ENCODE data around the gene HIPK2. TPM values are rescaled to one million over a fixed set of nuclear protein-coding genes. Genes with fewer than 3 reads are reported as not detected.

Gene HIPK2
- total and polyA plus RNA-seq, 2 experiments from 2014 or later = 7.3 to 16.9 TPM

DNA sequence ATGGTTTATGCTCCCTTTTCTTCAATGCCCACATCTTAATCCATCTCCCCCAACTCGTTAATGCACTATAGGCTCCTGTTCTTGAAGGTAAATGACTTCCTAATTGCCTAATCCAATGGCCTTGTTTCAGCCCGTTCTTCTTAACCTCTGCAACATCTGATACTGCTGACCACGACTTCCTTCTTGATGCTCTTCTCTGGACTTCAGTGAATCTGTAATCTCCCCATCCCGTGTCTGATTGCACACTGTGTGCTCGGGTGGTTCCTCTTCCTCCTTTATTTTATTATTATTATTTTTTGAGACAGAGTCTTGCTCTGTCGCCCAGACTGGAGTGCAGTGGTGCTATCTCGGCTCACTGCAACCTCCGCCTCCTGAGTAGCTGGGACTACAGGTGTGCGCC is 58.9 kb downstream of the HIPK2 start:
- H3F3A ChIP-seq (replicated peaks; ENCODE audit: low read depth) = no peaks in the 10 kb centered on the region
- 0 out of 2 replicates have a peak, but pooled peaks cover 5% of the 10 kb centered on the region for H4K20me1 ChIP-seq (replicated peaks; ENCODE audit: insufficient read depth)
- peaks cover 14% of the 10 kb centered on the region for H3K79me2 ChIP-seq (replicated peaks; ENCODE audit: insufficient read depth)
- H3K27ac ChIP-seq (ENCODE audit: low read depth) = no peak overlapping the region
- no peak for ATAC-seq
- H2AFZ ChIP-seq = no peak overlapping the region
- 0 out of 2 replicates have a peak, but pooled peaks cover 10% of the 10 kb centered on the region for H3K9me2 ChIP-seq (ENCODE audit: insufficient read depth)
- Mint-ChIP-seq H3K9me3 (no peaks in the 10 kb centered on the region), H3K4me1 (peaks cover 14% of the 10 kb centered on the region), H3K27ac (no peak overlapping the region), H3K36me3 (ENCODE audit: low read depth) (peaks cover 25% of the 10 kb centered on the region), H3K4me3 (no peak overlapping the region), H3K27me3 (ENCODE audit: insufficient read depth, low read depth, poor library complexity) (peaks cover 6% of the 10 kb centered on the region)
- H3K27me3 ChIP-seq (ENCODE audit: insufficient read depth) = no peaks in the 10 kb centered on the region
- H3K4me2 ChIP-seq = no peak overlapping the region
- DNase-seq (ENCODE audit: low spot score) = no peak
- TF ChIP-seq CREB1 (CRISPR knock-in tag; IDR thresholded peaks at IDR 0.05; ENCODE audit: low read depth) (no peak), EZH2phosphoT487 (IDR thresholded peaks at IDR 0.05; ENCODE audit: unreplicated experiment) (no peak), ZNF114 (CRISPR knock-in tag; IDR thresholded peaks at IDR 0.05) (no peak), POLR2AphosphoS5 (IDR thresholded peaks at IDR 0.05; ENCODE audit: low read depth) (no peak), STAT1 (IDR thresholded peaks at IDR 0.05; ENCODE audit: unreplicated experiment) (no peak), EZH2 (IDR thresholded peaks at IDR 0.05; ENCODE audit: low read depth, unreplicated experiment) (no peak), NANOG (IDR thresholded peaks at IDR 0.05; ENCODE audit: borderline replicate concordance) (no peak), ZNF331 (CRISPR knock-in tag; IDR thresholded peaks at IDR 0.05; ENCODE audit: low read depth) (no peak), JUNB (IDR thresholded peaks at IDR 0.05; ENCODE audit: unreplicated experiment) (no peak)
- TF ChIP-seq, protein P1, sequence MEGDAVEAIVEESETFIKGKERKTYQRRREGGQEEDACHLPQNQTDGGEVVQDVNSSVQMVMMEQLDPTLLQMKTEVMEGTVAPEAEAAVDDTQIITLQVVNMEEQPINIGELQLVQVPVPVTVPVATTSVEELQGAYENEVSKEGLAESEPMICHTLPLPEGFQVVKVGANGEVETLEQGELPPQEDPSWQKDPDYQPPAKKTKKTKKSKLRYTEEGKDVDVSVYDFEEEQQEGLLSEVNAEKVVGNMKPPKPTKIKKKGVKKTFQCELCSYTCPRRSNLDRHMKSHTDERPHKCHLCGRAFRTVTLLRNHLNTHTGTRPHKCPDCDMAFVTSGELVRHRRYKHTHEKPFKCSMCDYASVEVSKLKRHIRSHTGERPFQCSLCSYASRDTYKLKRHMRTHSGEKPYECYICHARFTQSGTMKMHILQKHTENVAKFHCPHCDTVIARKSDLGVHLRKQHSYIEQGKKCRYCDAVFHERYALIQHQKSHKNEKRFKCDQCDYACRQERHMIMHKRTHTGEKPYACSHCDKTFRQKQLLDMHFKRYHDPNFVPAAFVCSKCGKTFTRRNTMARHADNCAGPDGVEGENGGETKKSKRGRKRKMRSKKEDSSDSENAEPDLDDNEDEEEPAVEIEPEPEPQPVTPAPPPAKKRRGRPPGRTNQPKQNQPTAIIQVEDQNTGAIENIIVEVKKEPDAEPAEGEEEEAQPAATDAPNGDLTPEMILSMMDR (conservative IDR thresholded peaks at IDR 0.05; ENCODE audit: low read depth in 2 of 2) = no peak
- TF ChIP-seq, protein P2, sequence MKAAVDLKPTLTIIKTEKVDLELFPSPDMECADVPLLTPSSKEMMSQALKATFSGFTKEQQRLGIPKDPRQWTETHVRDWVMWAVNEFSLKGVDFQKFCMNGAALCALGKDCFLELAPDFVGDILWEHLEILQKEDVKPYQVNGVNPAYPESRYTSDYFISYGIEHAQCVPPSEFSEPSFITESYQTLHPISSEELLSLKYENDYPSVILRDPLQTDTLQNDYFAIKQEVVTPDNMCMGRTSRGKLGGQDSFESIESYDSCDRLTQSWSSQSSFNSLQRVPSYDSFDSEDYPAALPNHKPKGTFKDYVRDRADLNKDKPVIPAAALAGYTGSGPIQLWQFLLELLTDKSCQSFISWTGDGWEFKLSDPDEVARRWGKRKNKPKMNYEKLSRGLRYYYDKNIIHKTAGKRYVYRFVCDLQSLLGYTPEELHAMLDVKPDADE (IDR thresholded peaks at IDR 0.05) = no peak
- TF ChIP-seq, protein P3, sequence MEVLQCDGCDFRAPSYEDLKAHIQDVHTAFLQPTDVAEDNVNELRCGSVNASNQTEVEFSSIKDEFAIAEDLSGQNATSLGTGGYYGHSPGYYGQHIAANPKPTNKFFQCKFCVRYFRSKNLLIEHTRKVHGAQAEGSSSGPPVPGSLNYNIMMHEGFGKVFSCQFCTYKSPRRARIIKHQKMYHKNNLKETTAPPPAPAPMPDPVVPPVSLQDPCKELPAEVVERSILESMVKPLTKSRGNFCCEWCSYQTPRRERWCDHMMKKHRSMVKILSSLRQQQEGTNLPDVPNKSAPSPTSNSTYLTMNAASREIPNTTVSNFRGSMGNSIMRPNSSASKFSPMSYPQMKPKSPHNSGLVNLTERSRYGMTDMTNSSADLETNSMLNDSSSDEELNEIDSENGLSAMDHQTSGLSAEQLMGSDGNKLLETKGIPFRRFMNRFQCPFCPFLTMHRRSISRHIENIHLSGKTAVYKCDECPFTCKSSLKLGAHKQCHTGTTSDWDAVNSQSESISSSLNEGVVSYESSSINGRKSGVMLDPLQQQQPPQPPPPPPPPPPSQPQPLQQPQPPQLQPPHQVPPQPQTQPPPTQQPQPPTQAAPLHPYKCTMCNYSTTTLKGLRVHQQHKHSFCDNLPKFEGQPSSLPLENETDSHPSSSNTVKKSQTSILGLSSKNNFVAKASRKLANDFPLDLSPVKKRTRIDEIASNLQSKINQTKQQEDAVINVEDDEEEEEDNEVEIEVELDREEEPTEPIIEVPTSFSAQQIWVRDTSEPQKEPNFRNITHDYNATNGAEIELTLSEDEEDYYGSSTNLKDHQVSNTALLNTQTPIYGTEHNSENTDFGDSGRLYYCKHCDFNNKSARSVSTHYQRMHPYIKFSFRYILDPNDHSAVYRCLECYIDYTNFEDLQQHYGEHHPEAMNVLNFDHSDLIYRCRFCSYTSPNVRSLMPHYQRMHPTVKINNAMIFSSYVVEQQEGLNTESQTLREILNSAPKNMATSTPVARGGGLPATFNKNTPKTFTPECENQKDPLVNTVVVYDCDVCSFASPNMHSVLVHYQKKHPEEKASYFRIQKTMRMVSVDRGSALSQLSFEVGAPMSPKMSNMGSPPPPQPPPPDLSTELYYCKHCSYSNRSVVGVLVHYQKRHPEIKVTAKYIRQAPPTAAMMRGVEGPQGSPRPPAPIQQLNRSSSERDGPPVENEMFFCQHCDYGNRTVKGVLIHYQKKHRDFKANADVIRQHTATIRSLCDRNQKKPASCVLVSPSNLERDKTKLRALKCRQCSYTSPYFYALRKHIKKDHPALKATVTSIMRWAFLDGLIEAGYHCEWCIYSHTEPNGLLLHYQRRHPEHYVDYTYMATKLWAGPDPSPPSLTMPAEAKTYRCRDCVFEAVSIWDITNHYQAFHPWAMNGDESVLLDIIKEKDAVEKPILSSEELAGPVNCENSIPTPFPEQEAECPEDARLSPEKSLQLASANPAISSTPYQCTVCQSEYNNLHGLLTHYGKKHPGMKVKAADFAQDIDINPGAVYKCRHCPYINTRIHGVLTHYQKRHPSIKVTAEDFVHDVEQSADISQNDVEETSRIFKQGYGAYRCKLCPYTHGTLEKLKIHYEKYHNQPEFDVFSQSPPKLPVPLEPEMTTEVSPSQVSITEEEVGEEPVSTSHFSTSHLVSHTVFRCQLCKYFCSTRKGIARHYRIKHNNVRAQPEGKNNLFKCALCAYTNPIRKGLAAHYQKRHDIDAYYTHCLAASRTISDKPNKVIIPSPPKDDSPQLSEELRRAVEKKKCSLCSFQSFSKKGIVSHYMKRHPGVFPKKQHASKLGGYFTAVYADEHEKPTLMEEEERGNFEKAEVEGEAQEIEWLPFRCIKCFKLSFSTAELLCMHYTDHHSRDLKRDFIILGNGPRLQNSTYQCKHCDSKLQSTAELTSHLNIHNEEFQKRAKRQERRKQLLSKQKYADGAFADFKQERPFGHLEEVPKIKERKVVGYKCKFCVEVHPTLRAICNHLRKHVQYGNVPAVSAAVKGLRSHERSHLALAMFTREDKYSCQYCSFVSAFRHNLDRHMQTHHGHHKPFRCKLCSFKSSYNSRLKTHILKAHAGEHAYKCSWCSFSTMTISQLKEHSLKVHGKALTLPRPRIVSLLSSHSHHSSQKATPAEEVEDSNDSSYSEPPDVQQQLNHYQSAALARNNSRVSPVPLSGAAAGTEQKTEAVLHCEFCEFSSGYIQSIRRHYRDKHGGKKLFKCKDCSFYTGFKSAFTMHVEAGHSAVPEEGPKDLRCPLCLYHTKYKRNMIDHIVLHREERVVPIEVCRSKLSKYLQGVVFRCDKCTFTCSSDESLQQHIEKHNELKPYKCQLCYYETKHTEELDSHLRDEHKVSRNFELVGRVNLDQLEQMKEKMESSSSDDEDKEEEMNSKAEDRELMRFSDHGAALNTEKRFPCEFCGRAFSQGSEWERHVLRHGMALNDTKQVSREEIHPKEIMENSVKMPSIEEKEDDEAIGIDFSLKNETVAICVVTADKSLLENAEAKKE (CRISPR knock-in tag; IDR thresholded peaks at IDR 0.05) = no peak
- TF ChIP-seq, protein P4, sequence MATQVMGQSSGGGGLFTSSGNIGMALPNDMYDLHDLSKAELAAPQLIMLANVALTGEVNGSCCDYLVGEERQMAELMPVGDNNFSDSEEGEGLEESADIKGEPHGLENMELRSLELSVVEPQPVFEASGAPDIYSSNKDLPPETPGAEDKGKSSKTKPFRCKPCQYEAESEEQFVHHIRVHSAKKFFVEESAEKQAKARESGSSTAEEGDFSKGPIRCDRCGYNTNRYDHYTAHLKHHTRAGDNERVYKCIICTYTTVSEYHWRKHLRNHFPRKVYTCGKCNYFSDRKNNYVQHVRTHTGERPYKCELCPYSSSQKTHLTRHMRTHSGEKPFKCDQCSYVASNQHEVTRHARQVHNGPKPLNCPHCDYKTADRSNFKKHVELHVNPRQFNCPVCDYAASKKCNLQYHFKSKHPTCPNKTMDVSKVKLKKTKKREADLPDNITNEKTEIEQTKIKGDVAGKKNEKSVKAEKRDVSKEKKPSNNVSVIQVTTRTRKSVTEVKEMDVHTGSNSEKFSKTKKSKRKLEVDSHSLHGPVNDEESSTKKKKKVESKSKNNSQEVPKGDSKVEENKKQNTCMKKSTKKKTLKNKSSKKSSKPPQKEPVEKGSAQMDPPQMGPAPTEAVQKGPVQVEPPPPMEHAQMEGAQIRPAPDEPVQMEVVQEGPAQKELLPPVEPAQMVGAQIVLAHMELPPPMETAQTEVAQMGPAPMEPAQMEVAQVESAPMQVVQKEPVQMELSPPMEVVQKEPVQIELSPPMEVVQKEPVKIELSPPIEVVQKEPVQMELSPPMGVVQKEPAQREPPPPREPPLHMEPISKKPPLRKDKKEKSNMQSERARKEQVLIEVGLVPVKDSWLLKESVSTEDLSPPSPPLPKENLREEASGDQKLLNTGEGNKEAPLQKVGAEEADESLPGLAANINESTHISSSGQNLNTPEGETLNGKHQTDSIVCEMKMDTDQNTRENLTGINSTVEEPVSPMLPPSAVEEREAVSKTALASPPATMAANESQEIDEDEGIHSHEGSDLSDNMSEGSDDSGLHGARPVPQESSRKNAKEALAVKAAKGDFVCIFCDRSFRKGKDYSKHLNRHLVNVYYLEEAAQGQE (IDR thresholded peaks at IDR 0.05; ENCODE audit: unreplicated experiment) = no peak
- no peaks in the 10 kb centered on the region for H3K36me3 ChIP-seq (ENCODE audit: insufficient read depth)
- no peak overlapping the region for H3K4me3 ChIP-seq
- no peaks in the 10 kb centered on the region; the same call in 1 of the 2 replicates for H3K4me1 ChIP-seq (ENCODE audit: insufficient read depth)

Measured in GM23338 (cell line).